Measurements from ENCODE around the gene ILDR2. TPM values are rescaled to one million over a fixed set of nuclear protein-coding genes. Genes with fewer than 3 reads are reported as not detected.

Gene ILDR2
- total RNA-seq, 2 donors from 2014 or later, result 2.1 to 3.5 TPM

Other genes starting within 250 kb of the ILDR2 start
- 10 to 100 TPM; 30.3 to 53.1 TPM for gene POGK, start 136.1 kb downstream of the ILDR2 start, total RNA-seq
- gene TADA1, start 99.3 kb downstream of the ILDR2 start, total RNA-seq, result 10 to 100 TPM in 1 of 2 donors, 1 to 10 TPM in 1; 9.3 to 10.2 TPM
- not detected for gene MAEL, start 13.7 kb upstream of the ILDR2 start, total RNA-seq
- not detected for gene GPA33, start 114.8 kb upstream of the ILDR2 start, total RNA-seq
- gene STYXL2, start 118.5 kb upstream of the ILDR2 start, total RNA-seq, result not detected
- 10 to 100 TPM; 22.9 to 40.2 TPM for gene POU2F1, start 245.3 kb upstream of the ILDR2 start, total RNA-seq

Data from natural killer cell treated with Interleukin-12 subunit alpha and Interleukin-12 subunit beta and Interleukin-15 and Interleukin-18, amount 100 ng/mL, for 72 hours (primary cell).